K562 (cell line): Measurements from ENCODE around the gene GOT1. TPM values are rescaled to one million over a fixed set of nuclear protein-coding genes. Genes with fewer than 3 reads are reported as not detected.

Experiments
- ATAC-seq: fragments of 200-7000 bp; cut with Tn5 transposase; 3 replicates; pipeline ENCODE4 v1.9.1; 2020; ENCODE audit warnings: moderate library complexity
- BruUV-seq: library from RNA; stranded (reverse); fragments of 400-500 nt; replicated peaks from 2 replicates; lab custom pipeline; 2021; lab: Mats Ljungman, UMichigan
- CTCF ChIA-PET: fragments of 300-600 bp; formaldehyde crosslinking; extraction: SDS; loops from one replicate; lab custom pipeline; 2021; ENCODE audit warnings: low intra/inter-chr PET ratio; lab: Yijun Ruan, JAX
- POLR2A ChIA-PET: fragments of 300-600, 350-650 bp; sonication (Branson Sonifier 250); formaldehyde crosslinking; extraction: SDS; loops from one replicate; lab custom pipeline; 2021; ENCODE audit warnings: antibody characterized with exemption, inconsistent platforms; lab: Yijun Ruan, JAX
- DNase-seq, 4 experiments: peaks; one replicate each; pipeline versions ENCODE4 v3.0.0 to v3.0.0-alpha.2; 2011 to 2018; ENCODE audit warnings: low spot score in 3 of 4, mixed read lengths in 3 of 4; ENCODE audit errors: extremely low read depth in 1 of 4
- FAIRE-seq: peaks from 2 replicates; lab custom pipeline; 2011; peaks lifted over from hg19 to GRCh38; lab: Jason Lieb, UNC
- H2AFZ ChIP-seq: 2 replicates; pipeline ENCODE4 v1.6.0; 2011; ENCODE audit warnings: low read depth, low read length, control low read depth, inconsistent platforms
- H3K27ac ChIP-seq: fragments of 200-600 bp; 3 replicates; pipeline ENCODE4 v1.8.0; 2011; ENCODE audit warnings: low read depth, mild to moderate bottlenecking, control low read depth, inconsistent platforms, low read length, moderate library complexity, mixed read lengths; ENCODE audit errors: extremely low read depth
- H3K27me3 ChIP-seq, 2 experiments: fragments of 300-600 bp in 1 of 2; 2 replicates in 1 of 2; 3 replicates in 1 of 2; pipeline versions ENCODE4 v1.6.0 to v1.8.0; 2011; ENCODE audit warnings: inconsistent platforms in 2 of 2, low read length in 2 of 2, mild to moderate bottlenecking in 1 of 2, mixed read lengths in 1 of 2, moderate library complexity in 1 of 2; ENCODE audit not compliant: control insufficient read depth in 2 of 2, insufficient read depth in 2 of 2
- H3K36me3 ChIP-seq: fragments of 300-600 bp; 3 replicates; pipeline ENCODE4 v1.8.0; 2011; ENCODE audit warnings: mild to moderate bottlenecking, low read length, inconsistent platforms; ENCODE audit not compliant: control insufficient read depth, insufficient read depth
- H3K4me1 ChIP-seq, 2 experiments: fragments of 200-600 bp in 1 of 2; replicated peaks in 1 of 2; 2 replicates in 1 of 2; 3 replicates in 1 of 2; pipeline versions ENCODE4 v1.5.1 to v1.8.0; 2011; ENCODE audit warnings: inconsistent platforms in 2 of 2, low read length in 2 of 2, mild to moderate bottlenecking in 1 of 2, mixed read lengths in 1 of 2, moderate library complexity in 1 of 2; ENCODE audit not compliant: control insufficient read depth in 2 of 2, insufficient read depth in 2 of 2
- H3K4me2 ChIP-seq: 2 replicates; pipeline ENCODE4 v1.6.1; 2011; ENCODE audit warnings: low read length, control low read depth, inconsistent platforms, mixed read lengths; ENCODE audit not compliant: insufficient read depth
- H3K4me3 ChIP-seq: fragments of 200-600 bp; sonication (generic), shearing (Covaris generic); 2 replicates; pipeline ENCODE4 v1.5.1; 2016; ENCODE audit warnings: control low read depth, inconsistent platforms
- H3K79me2 ChIP-seq: fragments of 200-600 bp; 3 replicates; pipeline ENCODE4 v1.8.0; 2011; ENCODE audit warnings: low read length, inconsistent platforms; ENCODE audit not compliant: control insufficient read depth, insufficient read depth
- H3K9ac ChIP-seq, 2 experiments: 2 replicates each; pipeline versions ENCODE4 v1.6.0 to v1.6.1; 2011; ENCODE audit warnings: low read depth in 2 of 2, low read length in 2 of 2, control low read depth in 1 of 2, inconsistent platforms in 1 of 2, mild to moderate bottlenecking in 1 of 2, mixed read lengths in 1 of 2; ENCODE audit not compliant: insufficient read depth in 1 of 2
- H3K9me1 ChIP-seq: one replicate; pipeline ENCODE4 v1.6.0; 2011; ENCODE audit warnings: inconsistent platforms, mild to moderate bottlenecking, low read length, moderate library complexity; ENCODE audit not compliant: control insufficient read depth, insufficient read depth
- H3K9me3 ChIP-seq: replicated peaks from 2 replicates; pipeline ENCODE4 v1.5.1; 2011; ENCODE audit warnings: low read depth, low read length, inconsistent platforms; ENCODE audit not compliant: control insufficient read depth, insufficient read depth
- H4K20me1 ChIP-seq: replicated peaks from 2 replicates; pipeline ENCODE4 v1.6.1; 2011; ENCODE audit warnings: low read length, inconsistent platforms, mixed read lengths; ENCODE audit not compliant: control insufficient read depth, insufficient read depth
- ARID3B ChIP-seq: fragments of 250-450 bp; sonication (Bioruptor Pico); IDR thresholded peaks from 2 replicates; pipeline ENCODE4 v1.4.0; 2020; ENCODE audit warnings: borderline replicate concordance
- BCLAF1 ChIP-seq, 2 experiments: fragments of 450-650 bp in 1 of 2; IDR thresholded peaks; 2 replicates each; pipeline ENCODE4 v1.6.1; 2011 to 2017; ENCODE audit warnings: low read depth in 2 of 2, antibody characterized with exemption in 1 of 2, borderline replicate concordance in 1 of 2, low read length in 1 of 2, mild to moderate bottlenecking in 1 of 2, mixed read lengths in 1 of 2; ENCODE audit not compliant: control insufficient read depth in 1 of 2
- MTA2 ChIP-seq: fragments of 450-650 bp; IDR thresholded peaks from 2 replicates; pipeline ENCODE4 v1.6.1; 2016; ENCODE audit warnings: low read depth
- PHF20 ChIP-seq: fragments of 450-650 bp; IDR thresholded peaks from 2 replicates; pipeline ENCODE4 v1.6.1; 2018; ENCODE audit not compliant: partially characterized antibody
- POLR3A ChIP-seq: IDR thresholded peaks from 2 replicates; pipeline ENCODE4 v1.6.1; 2011; ENCODE audit warnings: borderline replicate concordance, mild to moderate bottlenecking, moderate library complexity; ENCODE audit not compliant: insufficient read length, insufficient read depth; ENCODE audit errors: extremely low read depth
- USF1 ChIP-seq: sonication (generic); formaldehyde crosslinking; IDR thresholded peaks from 2 replicates; pipeline ENCODE4 v1.9.0; 2022; ENCODE audit warnings: mild to moderate bottlenecking, missing genetic modification reagents
- ZBTB12 ChIP-seq: fragments of 250-450 bp; sonication (Bioruptor Pico); IDR thresholded peaks from 2 replicates; pipeline ENCODE4 v1.4.0; 2020
- ZC3H11A ChIP-seq: IDR thresholded peaks from 2 replicates; pipeline ENCODE4 v1.6.1; 2012; ENCODE audit warnings: low read depth, low read length, improper control_type of control experiment
- ZNF274 ChIP-seq: IDR thresholded peaks from 2 replicates; pipeline ENCODE4 v1.6.1; 2011; ENCODE audit warnings: low read depth, mild to moderate bottlenecking, low read length, moderate library complexity, borderline replicate concordance
- ZNF280A ChIP-seq: fragments of 450-650 bp; IDR thresholded peaks from 2 replicates; pipeline ENCODE4 v1.6.1; 2018; ENCODE audit warnings: mild to moderate bottlenecking, low read depth; ENCODE audit not compliant: partially characterized antibody
- ZNF311 ChIP-seq: fragments of 250-450 bp; sonication (Bioruptor Pico); IDR thresholded peaks from 2 replicates; pipeline ENCODE4 v1.4.0; 2020; ENCODE audit warnings: mild to moderate bottlenecking, moderate library complexity
- ZNF589 ChIP-seq: fragments of 200-800 bp; sonication (Bioruptor generic); IDR thresholded peaks from 2 replicates; pipeline ENCODE4 v1.6.1; 2016; ENCODE audit warnings: low read depth, missing genetic modification characterization, missing compliant biosample characterization
- ZNF785 ChIP-seq: fragments of 250-450 bp; sonication (Bioruptor Pico); IDR thresholded peaks from 2 replicates; pipeline ENCODE4 v1.4.0; 2020; ENCODE audit warnings: mild to moderate bottlenecking
- WGBS: fragments of 100-300 bp; shearing (Covaris generic); methylation state at CpG from one replicate; pipeline ENCODE4 v1.1.6; 2016; ENCODE audit warnings: low coverage, mixed read lengths; ENCODE audit not compliant: insufficient coverage; ENCODE audit errors: missing lambda C conversion rate; 5-methylcytosine and 5-hydroxymethylcytosine counted together
- in situ Hi-C: fragments of 300-500 bp; cut with MboI; formaldehyde crosslinking; loops from 4 replicates; pipeline ENCODE4 v1.15.0; 2018; ENCODE audit warnings: inconsistent platforms, mixed read lengths
- intact Hi-C: fragments of 100-400 bp; cut with micrococcal nuclease; formaldehyde crosslinking; loops from 2 replicates; pipeline ENCODE4 v1.14.2; 2022
- polyA plus RNA-seq, 8 experiments: library from polyadenylated mRNA; depleted of rRNA in 4 of 8; stranded (reverse) in 5 of 8; unstranded in 3 of 8; fragments of >200 nt; fragmentation: Nextera tagmentation in 2 of 8; fragmentation: Illumina TruSeq in 1 of 8; extraction: Ambion mirVana in 2 of 8; extraction: Trizol in 1 of 8; gene quantifications; 2 replicates each; pipeline versions ENCODE4 v1.2.1 to v1.2.3, GENCODE V29; 2011 to 2014; ENCODE audit warnings: inconsistent platforms in 1 of 8, missing spikeins in 1 of 8
- total RNA-seq, 7 experiments: library from RNA; depleted of rRNA in 6 of 7; stranded (reverse); fragments of >200 nt in 6 of 7; fragmentation: Illumina TruSeq in 2 of 7; extraction: Trizol in 2 of 7; gene quantifications; 2 replicates each; pipeline versions ENCODE4 v1.2.1 to v1.2.3, GENCODE V29; 2011 to 2021; ENCODE audit warnings: low replicate concordance in 1 of 7

Gene GOT1
- total and polyA plus RNA-seq, 9 of the 15 experiments (the other 6 are each of a cell fraction or from before 2014, with no cell fraction given): 55.7 to 166 (median 75.4) TPM

GRCh38 chr10:99365311-99365710, 65.1 kb downstream of the GOT1 start:
- Histone ChIP-seq H4K20me1 (no peaks in the 10 kb centered on the region), H3K4me2 (no peak overlapping the region), H3K9ac (no peak overlapping the region), H2AFZ (no peak overlapping the region), H3K27ac (no peak overlapping the region), H3K36me3 (no peaks in the 10 kb centered on the region), H3K4me1 (no peaks in the 10 kb centered on the region), H3K9me1 (no peaks in the 10 kb centered on the region), H3K79me2 (no peaks in the 10 kb centered on the region), H3K9me3 (no peaks in the 10 kb centered on the region), H3K4me3 (no peak overlapping the region), H3K27me3 (peaks cover 0 to 14% of the 10 kb centered on the region in 2 experiments; a peak in 2 of 5 replicates)
- no TSS peak for BruUV-seq
- no peak for FAIRE-seq
- DNase-seq: no peak
- intact Hi-C loops (no loop called here), in situ Hi-C loops (no loop called here)
- TF ChIP-seq USF1: no peak
- TF ChIP-seq ZNF311 (CRISPR knock-in tag): no peak
- no peak for TF ChIP-seq ZNF589 (CRISPR knock-in tag)
- no peak for TF ChIP-seq ZNF274
- TF ChIP-seq MTA2: no peak
- TF ChIP-seq ARID3B (CRISPR knock-in tag): no peak
- TF ChIP-seq ZNF785: no peak
- no peak for TF ChIP-seq ZC3H11A
- TF ChIP-seq BCLAF1 (IDR thresholded peaks at IDR 0.05; ENCODE audit: borderline replicate concordance in 1 of 2, control insufficient read depth in 1 of 2, low read depth in 2 of 2, low read length in 1 of 2): no peak
- no peak for TF ChIP-seq PHF20
- no peak for TF ChIP-seq ZNF280A
- TF ChIP-seq POLR3A: no peak
- no peak for TF ChIP-seq ZBTB12 (CRISPR knock-in tag)
- ATAC-seq: no peak
- ChIA-PET CTCF (no interaction called here), POLR2A (no interaction called here)
- 0% methylated on average over 1 of the region's 1 CpG for WGBS
